Lung (tissue), 12 donors: ENCODE data around the gene RAB30. TPM values are rescaled to one million over a fixed set of nuclear protein-coding genes. Genes with fewer than 3 reads are reported as not detected.
"Not testable (repeated sequence)": the region's sequence is repeated elsewhere in the genome, so short reads cannot be mapped to it uniquely, and the experiment has no call there.

ENCODE experiments used
- ATAC-seq: fragments of 200-7000 bp; cut with Tn5 transposase; one replicate; pipeline ENCODE4 v1.9.1; 2020; ENCODE audit warnings: moderate number of reproducible peaks; ENCODE audit not compliant: insufficient read depth, low FRiP score
- DNase-seq, 3 donors: peaks; one replicate each; pipeline ENCODE4 v3.0.0-alpha.2; 2013 to 2017
- H3K27ac ChIP-seq, 2 donors: one replicate each; pipeline ENCODE4 v1.5.1; 2013; ENCODE audit warnings: mild to moderate bottlenecking in 2 of 2, moderate library complexity in 2 of 2, control low read depth in 1 of 2, inconsistent platforms in 1 of 2, low read depth in 1 of 2, low read length in 1 of 2
- H3K27me3 ChIP-seq, 3 donors: one replicate each; pipeline ENCODE4 v1.5.1; 2013; ENCODE audit warnings: low read length in 2 of 3; ENCODE audit not compliant: control insufficient read depth in 3 of 3, insufficient read depth in 3 of 3
- H3K36me3 ChIP-seq, 4 donors: one replicate each; pipeline ENCODE4 v1.5.1; 2013; ENCODE audit warnings: low read length in 4 of 4, mild to moderate bottlenecking in 1 of 4, moderate library complexity in 1 of 4; ENCODE audit not compliant: control insufficient read depth in 4 of 4, insufficient read depth in 4 of 4
- H3K4me1 ChIP-seq, 5 donors: one replicate each; pipeline ENCODE4 v1.5.1; 2013; ENCODE audit warnings: low read length in 5 of 5, mild to moderate bottlenecking in 2 of 5, moderate library complexity in 1 of 5; ENCODE audit not compliant: control insufficient read depth in 5 of 5, insufficient read depth in 5 of 5
- H3K4me3 ChIP-seq: one replicate; pipeline ENCODE4 v1.5.1; 2013; ENCODE audit warnings: mild to moderate bottlenecking, control low read depth, moderate library complexity
- H3K9ac ChIP-seq, 2 donors: one replicate each; pipeline ENCODE4 v1.5.1; 2013; ENCODE audit warnings: low read length in 2 of 2, control low read depth in 1 of 2; ENCODE audit not compliant: insufficient read depth in 1 of 2
- H3K9me3 ChIP-seq, 4 donors: one replicate each; pipeline ENCODE4 v1.5.1; 2013; ENCODE audit warnings: low read length in 3 of 4, mild to moderate bottlenecking in 1 of 4, moderate library complexity in 1 of 4; ENCODE audit not compliant: control insufficient read depth in 4 of 4, insufficient read depth in 3 of 4
- CTCF ChIP-seq: IDR thresholded peaks from 2 replicates; pipeline ENCODE4 v1.5.1; 2012; ENCODE audit warnings: mild to moderate bottlenecking; ENCODE audit errors: control extremely low read depth, extremely low read depth
- WGBS, 2 donors: extraction: QIAGEN DNeasy Blood & Tissue Kit; methylation state at CpG; one replicate each; pipeline ENCODE4 v1.1.7; 2013; 5-methylcytosine and 5-hydroxymethylcytosine counted together
- polyA plus RNA-seq, 2 donors: library from polyadenylated mRNA; stranded (reverse); fragments of 200-250 nt; gene quantifications; one replicate each; pipeline ENCODE4 v1.2.1, GENCODE V29; 2013
- total RNA-seq, 2 donors: library from RNA; depleted of rRNA in 1 of 2; stranded (reverse); fragments of >200 nt in 1 of 2; gene quantifications; one replicate each; pipeline ENCODE4 v1.2.1, GENCODE V29; 2014 to 2021
- donor health status: control.
- donor health status: control.
- donor health status: Bipolar disorder and iron deficiency.
- donor health status: healthy.
- donor health status: DM: yes; HTN: yes; CAD: no.

The RAB30 gene
- total and polyA plus RNA-seq, 4 donors, result 1.6 to 25.5 (median 7.5) TPM

- Histone ChIP-seq H3K27me3 (no peaks in the 10 kb centered on the region), H3K27ac (no peak overlapping the region), H3K4me3 (no peak overlapping the region), H3K4me1 (peaks cover 0 to 7% (median 0%) of the 10 kb centered on the region in 5 donors), H3K36me3 (no peaks in the 10 kb centered on the region), H3K9me3 (peaks cover 0 to 3% (median 0%) of the 10 kb centered on the region in 4 donors), H3K9ac (no peak overlapping the region)
- no peak for DNase-seq
- 56 to 66% methylated on average over 5 of the region's 5 CpGs for WGBS, 2 donors
- no peak for ATAC-seq
- no peak for TF ChIP-seq CTCF
Observed at GRCh38 chr11:82959987-82960778, 111.5 kb downstream of the RAB30 start.

GRCh38 chr11:82955736-82956453 is 115.8 kb downstream of the RAB30 start:
- WGBS, 2 donors, result 49 to 66% methylated on average over 9 of the region's 9 CpGs
- ATAC-seq, H3K36me3 ChIP-seq, H3K9me3 ChIP-seq, H3K9ac ChIP-seq, H3K4me3 ChIP-seq, H3K27me3 ChIP-seq, H3K4me1 ChIP-seq: not testable (repeated sequence)
- peak overlapping the region in 1 of 2 donors; percentile 31 for H3K27ac ChIP-seq
- peak; percentile 4 to 21 (median 20) for DNase-seq

GRCh38 chr11:82950502-82950901 is 121.2 kb downstream of the RAB30 start:
- not testable (repeated sequence) for ATAC-seq, DNase-seq, H3K27ac ChIP-seq, H3K36me3 ChIP-seq, H3K9me3 ChIP-seq, H3K4me1 ChIP-seq, H3K4me3 ChIP-seq, H3K27me3 ChIP-seq, H3K9ac ChIP-seq
- 96 to 98% methylated on average over 2 of the region's 2 CpGs for WGBS, 2 donors

- Histone ChIP-seq H3K9me3 (peaks cover 0 to 2% (median 0%) of the 10 kb centered on the region in 4 donors), H3K4me3 (no peak overlapping the region), H3K36me3 (no peaks in the 10 kb centered on the region), H3K27me3 (no peaks in the 10 kb centered on the region), H3K9ac (no peak overlapping the region), H3K27ac (no peak overlapping the region), H3K4me1 (no peaks in the 10 kb centered on the region)
- DNase-seq (no peak), ATAC-seq (no peak)
- TF ChIP-seq CTCF, result no peak
Observed at GRCh38 chr11:82949352-82949751, 122.3 kb downstream of the RAB30 start.
